ENCODE measurements around the gene ARL15.

Gene ARL15

DNA sequence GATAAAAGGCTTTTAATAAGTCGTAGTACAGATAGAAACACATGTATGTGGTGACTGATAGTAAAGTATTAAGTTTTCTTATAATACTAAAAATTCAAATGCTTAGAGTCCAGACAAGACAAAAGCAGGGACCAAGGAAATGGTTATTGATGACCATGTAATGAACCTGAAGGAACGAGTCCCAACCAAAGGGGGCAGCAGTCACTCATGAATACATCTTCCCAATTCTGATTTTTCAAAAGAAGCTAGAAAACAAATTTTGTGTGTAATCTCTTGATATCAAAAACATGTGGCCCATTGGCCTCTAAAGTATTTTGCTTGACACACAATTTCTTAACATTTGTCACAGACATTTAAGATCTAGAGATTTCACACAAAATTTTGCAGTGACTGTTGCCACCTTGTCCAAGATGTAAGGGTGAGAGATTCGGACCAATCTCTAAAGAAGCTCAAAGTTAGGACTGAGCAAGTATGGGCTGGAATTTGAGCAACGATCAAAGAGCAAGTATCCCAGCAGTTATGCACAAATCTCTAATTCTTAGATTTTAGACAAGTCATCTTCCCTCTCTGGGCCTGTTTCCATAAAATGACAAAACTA is 66.8 kb downstream of the ARL15 start:
- DNase-seq: peak; percentile 4 to 37

DNA sequence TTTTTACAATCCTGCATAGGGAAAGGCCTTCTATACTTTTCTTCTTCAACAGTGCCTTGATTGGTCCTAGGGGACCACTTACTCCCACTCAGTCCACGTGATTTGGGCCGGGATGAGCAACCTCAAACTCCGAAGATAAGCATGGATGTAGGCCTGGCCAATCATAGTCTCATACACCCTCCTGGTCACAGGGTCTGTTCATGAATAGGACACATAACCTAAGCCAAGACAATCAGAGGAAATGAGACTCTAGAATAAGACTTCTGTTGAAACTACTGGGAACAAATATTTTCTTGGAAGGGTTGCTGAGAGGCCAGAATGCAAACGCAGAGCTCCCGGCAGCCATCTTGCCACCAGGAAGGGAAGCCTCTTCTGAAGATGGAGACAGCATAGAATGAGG is 68.1 kb downstream of the ARL15 start:
- no peak for DNase-seq

DNA sequence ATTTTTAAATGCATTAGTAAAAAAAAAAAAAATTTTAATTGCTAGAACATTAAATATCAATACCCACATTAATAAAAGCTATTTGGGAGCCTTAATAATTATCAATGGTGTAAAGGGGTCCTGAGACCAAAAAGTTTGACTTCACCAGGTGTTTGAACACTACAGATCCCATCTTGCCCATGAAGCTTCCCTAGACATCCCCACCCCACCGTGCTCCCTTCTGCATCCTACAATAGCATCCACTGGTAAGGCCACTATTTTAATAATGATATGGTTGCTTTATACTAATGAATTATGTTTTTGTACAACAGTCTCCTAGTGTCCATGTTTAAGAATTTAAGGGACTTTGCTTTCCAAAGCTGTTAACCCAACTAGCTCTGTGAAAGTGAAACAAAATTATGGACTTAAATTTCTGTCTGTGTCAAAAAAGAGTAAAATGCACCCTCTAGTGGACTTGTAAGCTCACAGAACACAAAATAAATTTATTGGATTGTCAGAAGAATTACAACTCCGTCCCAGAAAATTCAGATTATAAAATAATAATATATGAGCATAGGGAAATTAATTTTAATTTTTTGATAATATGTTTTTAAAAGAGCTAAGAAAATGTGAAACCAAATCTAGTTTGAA is 76.0 kb downstream of the ARL15 start:
- no peak for DNase-seq

- DNase-seq: no peak
These were observed 79.3 kb downstream of the ARL15 start for GRCh38 chr5:54230936-54231685.

DNA sequence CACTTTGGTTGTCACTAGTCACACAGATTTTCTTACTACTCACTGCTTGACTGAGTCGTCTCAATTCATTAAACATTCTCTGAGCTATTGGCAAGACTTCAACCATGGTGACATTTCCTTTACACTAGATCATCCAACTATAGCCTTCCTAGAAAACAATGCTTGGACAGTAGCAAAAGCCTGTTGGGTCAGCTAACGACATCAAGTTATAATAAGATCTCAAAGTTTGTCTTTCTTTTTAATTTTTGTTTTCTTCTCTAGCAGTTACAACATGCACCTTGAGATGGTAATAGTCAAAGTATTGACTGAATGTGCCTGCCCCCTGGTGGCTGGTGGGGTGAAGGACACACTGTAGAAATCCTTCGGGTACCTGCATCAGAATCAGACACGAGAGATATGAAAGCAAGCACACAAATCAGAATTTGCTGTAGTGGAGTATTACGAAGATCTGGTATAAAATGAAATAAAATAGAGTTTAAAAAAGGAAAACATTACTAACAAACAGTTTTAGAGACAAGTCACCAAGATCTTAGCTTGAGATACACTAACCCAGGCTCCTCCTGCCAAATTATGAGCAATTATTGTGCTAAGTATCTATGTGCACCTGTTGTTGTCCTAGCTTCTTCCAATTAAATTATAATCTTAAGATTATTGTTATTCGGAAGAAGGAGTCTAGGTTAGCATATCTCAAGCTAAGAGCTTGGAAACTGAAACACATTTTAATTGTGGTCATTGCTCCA is 81.2 kb downstream of the ARL15 start:
- DNase-seq: peak; percentile 55 to 59

DNA sequence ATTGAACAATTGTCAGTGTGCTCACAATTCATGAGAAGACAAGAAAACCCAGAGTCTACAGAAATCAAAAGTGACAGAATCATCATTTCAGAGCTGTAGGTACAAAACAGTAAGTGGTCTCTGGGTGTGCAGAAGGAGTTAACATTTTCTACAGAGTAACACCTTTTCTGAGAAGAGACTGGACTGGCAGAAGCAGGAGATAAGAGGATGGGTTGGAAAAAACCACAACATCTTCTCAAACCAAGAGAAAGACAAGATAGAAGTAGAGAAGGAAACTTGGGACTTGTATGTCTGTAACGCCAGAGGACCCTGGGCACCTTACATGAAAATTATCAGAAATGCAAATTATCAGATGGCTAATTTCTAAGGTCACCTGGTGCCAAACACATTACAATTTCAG is 82.6 kb downstream of the ARL15 start:
- DNase-seq: no peak

DNA sequence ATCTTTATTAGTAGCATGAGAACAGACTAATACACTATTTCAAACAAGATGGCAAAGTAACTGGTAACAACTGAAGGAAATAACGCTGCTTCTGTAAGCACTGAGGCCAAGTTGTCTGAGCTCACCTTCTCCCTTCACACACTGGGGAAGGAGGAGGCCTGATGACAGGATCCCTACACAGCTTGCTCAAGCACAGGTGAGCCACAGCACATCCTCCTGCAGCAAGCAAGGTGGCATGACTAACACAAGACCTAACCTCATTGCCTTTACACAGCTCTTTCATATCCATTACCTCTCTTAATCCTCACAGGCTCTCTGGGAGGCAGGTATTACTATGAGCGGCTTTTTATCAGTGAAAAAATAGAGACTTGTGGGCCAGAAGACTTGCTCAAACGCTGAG is 83.3 kb downstream of the ARL15 start:
- DNase-seq: no peak

GRCh38 chr5:54226215-54226614 is 84.2 kb downstream of the ARL15 start:
- no peak for DNase-seq

DNA sequence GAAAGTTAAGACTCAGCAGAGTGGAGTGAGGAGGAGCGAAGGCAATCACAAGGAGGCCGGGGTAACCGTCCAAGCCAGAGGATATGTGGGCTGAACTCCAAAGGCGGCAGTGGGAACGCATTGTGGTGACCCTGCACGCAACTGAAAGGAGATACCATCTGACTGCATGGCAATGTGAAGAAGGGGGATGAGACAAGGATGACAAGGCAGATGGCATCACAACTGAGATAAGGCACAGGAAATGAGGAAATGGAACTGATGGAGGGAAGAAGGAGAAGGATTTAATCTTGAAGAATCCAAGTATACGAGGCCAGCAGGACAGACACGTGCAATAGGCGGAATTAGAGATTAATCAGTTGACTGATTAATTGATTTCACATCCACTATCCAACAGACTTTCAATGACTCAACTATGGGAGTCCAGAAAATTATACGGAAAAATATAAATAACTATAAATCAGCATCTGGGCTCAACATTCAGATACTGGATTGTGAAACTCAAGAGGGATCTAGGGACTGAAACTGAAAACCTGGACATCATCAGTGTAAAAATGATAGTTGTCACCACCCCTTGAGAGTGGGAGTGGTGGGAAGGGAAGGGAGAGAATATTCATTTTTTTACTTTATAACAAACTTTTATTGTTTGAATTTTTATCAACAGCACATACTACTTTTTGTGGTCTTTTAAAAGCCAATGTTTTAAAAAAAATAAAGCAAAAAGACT is 86.1 kb downstream of the ARL15 start:
- DNase-seq: no peak

GRCh38 chr5:54222336-54222735 is 88.0 kb downstream of the ARL15 start:
- no peak for DNase-seq

GRCh38 chr5:54221135-54221534 is 89.2 kb downstream of the ARL15 start:
- DNase-seq: no peak

DNA sequence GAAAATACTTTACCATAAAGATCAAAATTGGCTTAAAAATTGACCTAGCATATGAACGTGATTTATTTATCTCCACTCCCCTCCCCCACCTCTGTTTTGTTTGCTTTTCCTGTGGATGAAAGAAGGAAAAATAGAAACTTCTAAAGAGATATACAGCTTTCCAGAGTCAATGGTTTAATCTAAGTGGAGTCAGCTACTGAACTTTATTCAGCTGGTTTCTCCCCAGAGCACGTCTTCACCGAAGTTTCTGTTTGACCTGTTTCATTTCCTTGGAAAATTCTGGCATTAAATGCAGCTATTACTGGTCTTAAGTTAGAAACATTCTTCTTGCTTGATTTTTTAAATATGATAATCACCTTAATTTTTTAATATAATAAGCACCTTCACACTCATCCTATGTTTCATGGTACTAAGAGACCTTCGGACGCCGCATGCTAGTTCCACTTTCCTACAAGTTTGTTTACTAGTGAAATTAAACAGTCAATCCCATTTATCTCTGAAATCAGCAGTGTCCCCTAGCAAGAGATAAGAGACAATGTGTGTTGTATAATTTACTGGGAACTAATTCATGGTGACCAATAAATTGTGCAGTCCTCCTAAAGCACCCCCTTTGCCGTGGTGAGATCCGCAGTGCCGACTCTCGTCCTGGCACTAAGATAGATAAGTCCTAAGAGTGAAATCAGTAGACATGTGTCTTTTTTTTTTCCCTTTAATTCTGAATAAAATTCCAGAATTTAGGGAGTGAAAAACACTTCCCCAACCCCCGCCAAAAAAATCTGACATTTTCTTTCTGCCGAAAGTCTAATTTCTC is 89.9 kb downstream of the ARL15 start:
- DNase-seq: no peak

- peak; percentile 1 to 45 for DNase-seq
These were observed 92.4 kb downstream of the ARL15 start for GRCh38 chr5:54217826-54218503.

DNA sequence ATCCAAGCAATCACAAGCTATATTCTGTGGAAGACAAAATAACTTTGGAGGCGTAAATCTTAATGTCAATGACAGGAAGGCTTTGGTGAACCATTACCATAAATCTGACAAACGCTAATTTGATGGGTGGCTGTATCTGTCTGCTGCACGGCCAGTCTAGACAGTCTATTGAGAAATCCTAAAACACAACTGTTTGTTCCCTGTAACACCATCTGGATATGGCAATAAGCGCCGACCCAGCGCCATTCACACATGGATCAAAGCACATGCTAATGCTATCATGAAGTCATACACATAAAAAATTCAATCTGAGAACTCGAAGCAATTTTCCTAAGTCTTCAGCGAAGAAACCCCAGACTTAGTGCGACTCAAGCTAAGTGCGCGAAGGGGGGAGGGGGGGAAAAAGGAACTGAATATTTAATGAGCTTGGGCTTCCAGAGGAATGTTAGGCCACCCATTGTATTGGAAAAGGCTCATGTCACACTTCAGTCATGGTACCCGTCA is 95.1 kb downstream of the ARL15 start:
- no peak for DNase-seq

GRCh38 chr5:54214722-54215121 is 95.7 kb downstream of the ARL15 start:
- DNase-seq: no peak

DNA sequence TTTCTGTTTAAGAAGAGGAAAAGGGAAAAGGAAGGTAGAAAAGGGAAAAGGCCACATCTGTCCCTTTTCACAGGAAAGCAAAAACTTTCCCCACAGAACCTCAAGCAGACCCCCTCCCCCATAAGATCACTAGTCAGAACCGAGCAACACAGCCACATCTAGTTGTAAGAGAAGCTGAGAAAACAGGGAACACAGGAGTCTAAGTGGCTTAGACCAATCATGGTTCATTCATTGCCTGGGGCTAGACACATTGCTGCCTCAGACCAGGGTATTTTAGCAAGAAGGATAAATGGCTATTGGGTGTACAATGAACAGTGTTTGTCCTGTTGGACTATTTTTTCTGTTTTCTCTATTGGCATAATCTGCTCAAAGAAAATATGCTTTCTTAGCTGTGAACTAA is 98.0 kb downstream of the ARL15 start:
- DNase-seq: no peak

DNA sequence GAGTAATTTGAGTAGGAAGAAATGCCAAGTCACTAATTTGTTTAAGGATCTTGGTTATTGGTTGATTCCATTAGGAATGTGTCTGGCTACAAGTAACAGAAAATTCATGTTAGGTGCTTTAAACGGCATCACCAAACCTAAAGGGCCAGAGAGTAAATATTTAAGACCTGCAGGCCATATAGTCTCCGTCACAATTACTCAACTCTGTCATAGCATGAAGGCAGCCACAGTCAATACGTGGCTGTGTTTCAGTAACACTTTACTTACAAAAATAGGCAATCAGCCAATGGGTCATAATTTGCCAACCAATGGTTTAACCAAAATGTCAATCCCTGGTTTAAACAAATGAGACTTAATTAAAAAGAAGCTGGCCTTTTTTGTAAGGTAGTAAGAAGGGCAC is 98.5 kb downstream of the ARL15 start:
- no peak for DNase-seq

DNA sequence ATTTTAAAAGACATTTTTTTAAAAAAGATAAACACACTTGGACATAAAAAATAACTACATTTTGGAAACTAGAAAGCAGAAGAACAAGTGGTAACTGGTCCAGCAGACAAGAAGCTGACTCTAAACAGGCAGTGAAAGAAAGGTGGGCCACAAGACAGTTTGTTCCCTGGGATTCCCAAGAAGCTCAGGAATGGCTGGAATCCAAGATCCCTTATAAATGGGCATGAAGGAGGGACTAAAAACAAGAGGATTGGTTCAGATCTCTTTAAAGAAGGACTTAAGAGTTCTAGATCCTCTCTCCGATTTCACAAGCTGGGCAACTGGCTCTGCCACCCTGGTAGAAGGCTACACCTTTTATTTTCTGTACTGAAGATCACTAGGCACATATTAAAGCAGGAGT is 102.8 kb downstream of the ARL15 start:
- no peak for DNase-seq

- DNase-seq: no peak
These were observed 103.7 kb downstream of the ARL15 start for GRCh38 chr5:54206580-54207229.

GRCh38 chr5:54205918-54206317 is 104.5 kb downstream of the ARL15 start:
- no peak for DNase-seq

- DNase-seq: no peak
These were observed 104.9 kb downstream of the ARL15 start for GRCh38 chr5:54205453-54205852.

All from CD4-positive, alpha-beta T cell treated with Interleukin-1 beta for 1 hour (primary cell).